AG04450 (cell line): ENCODE measurements around the gene MCFD2. TPM values are rescaled to one million over a fixed set of nuclear protein-coding genes. Genes with fewer than 3 reads are reported as not detected.
"Not testable (repeated sequence)": the region's sequence is repeated elsewhere in the genome, so short reads cannot be mapped to it uniquely, and the experiment has no call there.

Experiments used
- CTCF ChIA-PET: fragments of 300-600, 350-600 bp; formaldehyde crosslinking; extraction: SDS; loops from one replicate; lab custom pipeline; 2022; ENCODE audit warnings: antibody characterized with exemption, inconsistent platforms; lab: Charles Lee
- POLR2A ChIA-PET: fragments of 350-600 bp; formaldehyde crosslinking; extraction: SDS; loops from one replicate; lab custom pipeline; 2021; ENCODE audit warnings: antibody characterized with exemption, inconsistent platforms; lab: Yijun Ruan, JAX
- DNase-seq: peaks from one replicate; pipeline ENCODE4 v3.0.0-alpha.2; 2011; ENCODE audit warnings: low read depth, low spot score
- H3K27ac ChIP-seq: one replicate; pipeline ENCODE4 v1.5.1; 2012; ENCODE audit warnings: low read depth, low read length, control low read depth
- H3K27me3 ChIP-seq: one replicate; pipeline ENCODE4 v1.6.0; 2012; ENCODE audit warnings: low read length; ENCODE audit not compliant: control insufficient read depth, insufficient read depth
- H3K4me3 ChIP-seq: 2 replicates; pipeline ENCODE4 v1.5.1; 2011; ENCODE audit warnings: mild to moderate bottlenecking, low read depth, low read length, control low read depth
- H3K9me3 ChIP-seq: 2 replicates; pipeline ENCODE4 v1.5.1; 2012; ENCODE audit warnings: low read length; ENCODE audit not compliant: control insufficient read depth, insufficient read depth
- polyA plus RNA-seq: library from polyadenylated mRNA; depleted of rRNA; stranded (reverse); fragments of >200 nt; gene quantifications from 2 replicates; pipeline ENCODE4 v1.2.3, GENCODE V29; 2011
- TF ChIP-seq, protein P1 (sequence below): IDR thresholded peaks from 2 replicates; pipeline ENCODE4 v1.5.1; 2011; ENCODE audit warnings: low read depth, low read length, control low read depth, inconsistent platforms

Gene MCFD2
- polyA plus RNA-seq, 1 experiment = 231 TPM

DNA sequence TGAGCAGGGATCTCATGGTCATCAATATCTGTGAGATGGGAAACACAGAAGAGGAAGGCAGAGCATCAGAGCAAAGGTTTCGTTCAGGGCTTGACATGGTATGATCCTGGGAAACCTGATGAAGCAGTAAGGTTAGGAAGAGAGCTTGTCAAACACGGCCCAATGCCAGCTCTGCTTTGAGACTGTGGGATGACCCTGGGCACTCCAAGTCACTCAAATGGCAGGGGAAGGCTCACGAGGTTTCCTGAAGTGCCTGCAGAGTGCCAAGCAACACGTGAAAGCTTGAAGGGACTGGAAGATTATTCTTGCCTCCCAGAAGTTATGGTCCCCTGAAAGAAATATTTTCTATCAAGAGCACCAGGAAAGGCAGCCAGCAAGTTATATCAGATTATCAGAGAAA is 6.5 kb downstream of the MCFD2 start:
- ChIA-PET CTCF (interaction anchor here (1.1 kb wide), 2 partner anchors 9 to 414 kb away, joined by 3 to 4 read pairs; no protein-coding TSS in a partner anchor), POLR2A (no interaction called here)
- no peaks in the 10 kb centered on the region for H3K9me3 ChIP-seq
- TF ChIP-seq, protein P1, sequence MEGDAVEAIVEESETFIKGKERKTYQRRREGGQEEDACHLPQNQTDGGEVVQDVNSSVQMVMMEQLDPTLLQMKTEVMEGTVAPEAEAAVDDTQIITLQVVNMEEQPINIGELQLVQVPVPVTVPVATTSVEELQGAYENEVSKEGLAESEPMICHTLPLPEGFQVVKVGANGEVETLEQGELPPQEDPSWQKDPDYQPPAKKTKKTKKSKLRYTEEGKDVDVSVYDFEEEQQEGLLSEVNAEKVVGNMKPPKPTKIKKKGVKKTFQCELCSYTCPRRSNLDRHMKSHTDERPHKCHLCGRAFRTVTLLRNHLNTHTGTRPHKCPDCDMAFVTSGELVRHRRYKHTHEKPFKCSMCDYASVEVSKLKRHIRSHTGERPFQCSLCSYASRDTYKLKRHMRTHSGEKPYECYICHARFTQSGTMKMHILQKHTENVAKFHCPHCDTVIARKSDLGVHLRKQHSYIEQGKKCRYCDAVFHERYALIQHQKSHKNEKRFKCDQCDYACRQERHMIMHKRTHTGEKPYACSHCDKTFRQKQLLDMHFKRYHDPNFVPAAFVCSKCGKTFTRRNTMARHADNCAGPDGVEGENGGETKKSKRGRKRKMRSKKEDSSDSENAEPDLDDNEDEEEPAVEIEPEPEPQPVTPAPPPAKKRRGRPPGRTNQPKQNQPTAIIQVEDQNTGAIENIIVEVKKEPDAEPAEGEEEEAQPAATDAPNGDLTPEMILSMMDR = no peak
- H3K4me3 ChIP-seq = no peak overlapping the region
- DNase-seq = no peak
- H3K27me3 ChIP-seq = no peaks in the 10 kb centered on the region
- no peak overlapping the region for H3K27ac ChIP-seq

DNA sequence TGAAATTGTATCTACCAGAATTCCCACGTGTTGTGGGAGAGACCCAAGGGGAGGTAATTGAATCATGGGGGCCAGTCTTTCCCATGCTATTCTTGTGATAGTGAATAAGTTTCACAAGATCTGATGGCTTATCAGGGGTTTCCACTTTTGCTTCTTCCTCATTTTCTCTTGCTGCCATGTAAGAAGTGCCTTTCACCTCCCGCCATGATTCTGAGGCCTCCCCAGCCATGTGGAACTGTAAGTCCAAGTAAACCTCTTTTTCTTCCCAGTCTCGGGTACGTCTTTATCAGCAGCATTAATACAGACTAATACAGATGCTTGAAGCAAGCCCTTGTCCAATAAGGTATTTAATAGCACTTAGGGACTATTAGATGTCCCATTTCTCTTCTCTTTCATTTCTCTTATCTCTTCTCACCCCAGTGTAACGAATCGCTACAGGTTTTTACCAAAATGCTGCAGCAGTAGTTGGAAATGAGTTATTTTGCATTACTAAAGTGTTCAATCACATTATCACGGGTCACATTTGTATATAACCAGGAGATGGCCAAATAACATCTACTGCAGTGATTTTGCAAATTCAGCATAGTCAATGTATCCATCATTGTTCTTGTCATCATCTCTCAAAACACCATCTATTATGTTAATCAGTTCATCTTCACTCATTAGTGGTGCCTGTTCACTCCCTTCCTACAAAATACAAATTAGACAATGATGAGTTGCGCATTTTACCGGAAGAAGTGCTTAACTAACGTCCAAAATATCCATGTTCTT is 10.5 kb downstream of the MCFD2 start:
- POLR2A ChIA-PET, DNase-seq, H3K27me3 ChIP-seq, CTCF ChIA-PET, H3K27ac ChIP-seq, H3K4me3 ChIP-seq, H3K9me3 ChIP-seq: not testable (repeated sequence)

DNA sequence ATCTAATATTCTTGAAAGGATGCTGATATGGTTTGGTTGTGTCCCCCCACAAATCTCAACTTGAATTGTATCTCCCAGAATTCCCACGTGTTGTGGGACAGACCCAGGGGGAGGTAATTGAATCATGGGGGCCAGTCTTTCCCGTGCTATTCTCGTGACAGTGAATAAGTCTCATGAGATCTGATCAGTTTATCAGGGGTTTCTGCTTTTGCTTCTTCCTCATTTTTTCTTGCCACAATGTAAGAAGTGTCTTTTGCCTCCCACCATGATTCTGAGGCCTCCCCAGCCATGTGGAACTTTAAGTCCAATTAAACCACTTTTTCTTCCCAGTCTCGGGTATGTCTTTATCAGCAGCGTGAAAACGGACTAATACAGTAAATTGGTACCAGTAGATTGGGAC is 12.6 kb downstream of the MCFD2 start:
- H3K27me3 ChIP-seq, H3K27ac ChIP-seq, DNase-seq, POLR2A ChIA-PET, H3K9me3 ChIP-seq, CTCF ChIA-PET, H3K4me3 ChIP-seq: not testable (repeated sequence)

DNA sequence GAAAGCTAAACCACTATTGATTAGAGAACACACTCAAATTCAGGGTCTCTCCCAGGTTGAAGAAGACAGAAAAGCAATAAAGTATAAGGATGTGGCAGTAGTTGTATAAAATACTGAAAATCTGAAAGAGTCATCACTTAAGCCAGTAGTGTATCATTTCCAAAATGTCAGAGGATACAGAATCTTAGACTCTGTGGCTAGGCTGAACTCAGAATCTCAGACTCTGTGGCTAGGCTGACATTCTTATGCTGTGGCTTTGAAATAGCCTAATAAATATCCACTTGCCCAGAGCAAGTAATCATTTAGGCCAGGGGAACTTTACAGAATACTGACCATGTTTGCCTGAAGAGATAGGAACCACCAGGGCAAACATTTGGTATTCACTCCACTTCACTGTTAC is 13.1 kb downstream of the MCFD2 start:
- no peak for DNase-seq
- Histone ChIP-seq H3K27me3 (no peaks in the 10 kb centered on the region), H3K9me3 (no peaks in the 10 kb centered on the region), H3K27ac (no peak overlapping the region), H3K4me3 (no peak overlapping the region)
- ChIA-PET CTCF (interaction anchor here (1.1 kb wide), 1 partner anchor 271 kb away, joined by 10 read pairs; no protein-coding TSS in a partner anchor), POLR2A (no interaction called here)
- TF ChIP-seq, protein P1 = no peak

DNA sequence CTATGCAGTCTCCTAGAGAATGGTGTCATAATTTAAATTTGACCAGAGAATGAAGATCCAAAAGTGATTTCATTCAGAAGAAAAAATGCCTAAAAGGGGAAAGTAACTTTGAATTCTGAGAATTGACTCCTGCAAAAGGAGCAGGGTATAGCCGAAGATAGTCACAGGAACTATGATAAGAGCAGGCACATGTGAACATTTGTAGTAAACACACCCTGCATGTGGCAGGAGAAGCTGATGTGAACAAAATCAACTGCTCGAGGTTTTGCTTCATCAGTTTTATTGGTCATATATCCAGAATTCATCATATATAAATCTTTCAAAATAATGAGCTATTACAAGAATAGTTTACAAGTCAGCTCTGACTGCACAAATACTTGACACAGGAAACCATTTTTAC is 14.0 kb downstream of the MCFD2 start:
- POLR2A ChIA-PET = no interaction called here
- Histone ChIP-seq H3K27me3 (no peaks in the 10 kb centered on the region), H3K4me3 (no peak overlapping the region), H3K27ac (no peak overlapping the region), H3K9me3 (no peaks in the 10 kb centered on the region)
- CTCF ChIA-PET = interaction anchor here (1.1 kb wide), 1 partner anchor 270 kb away, joined by 10 read pairs; no protein-coding TSS in a partner anchor
- TF ChIP-seq, protein P1 = no peak
- DNase-seq = no peak

DNA sequence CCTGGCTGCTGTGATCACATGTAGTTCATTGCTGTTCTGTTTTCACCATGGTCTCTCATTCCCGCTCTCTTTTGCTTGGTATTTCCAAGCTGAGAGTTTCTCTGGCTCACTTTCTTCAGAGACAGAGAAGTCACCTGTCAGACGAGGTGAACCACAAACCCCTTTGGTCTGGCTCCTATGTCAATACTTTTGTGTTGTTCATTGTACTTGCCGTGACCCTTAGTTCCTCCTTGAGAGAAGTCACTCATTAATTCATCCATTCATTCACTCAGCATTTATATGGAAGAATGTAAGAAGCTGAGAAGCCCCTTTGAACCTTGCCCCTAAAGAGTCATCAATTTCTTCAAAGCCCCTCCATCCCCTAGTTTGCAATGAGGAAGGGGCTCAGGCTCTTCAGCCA is 15.2 kb downstream of the MCFD2 start:
- Histone ChIP-seq H3K4me3 (no peak overlapping the region), H3K9me3 (no peaks in the 10 kb centered on the region), H3K27ac (no peak overlapping the region), H3K27me3 (no peaks in the 10 kb centered on the region)
- TF ChIP-seq, protein P1 = no peak
- ChIA-PET CTCF (no interaction called here), POLR2A (no interaction called here)
- DNase-seq = no peak
